Type B pancreatic cell (in vitro differentiated cells): ENCODE results near the gene KCTD2. TPM values are rescaled to one million over a fixed set of nuclear protein-coding genes. Genes with fewer than 3 reads are reported as not detected.

Experiments used
- DNase-seq: peaks from one replicate; pipeline ENCODE4 v3.0.0; 2021; ENCODE audit warnings: mixed read lengths; ENCODE audit not compliant: unreplicated experiment; ENCODE audit errors: extremely low spot score
- H3K27ac Mint-ChIP-seq: 2 replicates; pipeline ENCODE4 v1.8.0; 2021; ENCODE audit warnings: mild to moderate bottlenecking, mixed read lengths
- H3K27me3 Mint-ChIP-seq: 2 replicates; pipeline ENCODE4 v1.8.0; 2021; ENCODE audit warnings: mixed read lengths
- H3K36me3 Mint-ChIP-seq: 2 replicates; pipeline ENCODE4 v1.8.0; 2021; ENCODE audit warnings: mixed read lengths
- H3K4me1 Mint-ChIP-seq: one replicate; pipeline ENCODE4 v1.8.0; 2021; ENCODE audit warnings: mixed read lengths; ENCODE audit not compliant: unreplicated experiment
- H3K4me3 Mint-ChIP-seq: 2 replicates; pipeline ENCODE4 v1.8.0; 2021; ENCODE audit warnings: mild to moderate bottlenecking, mixed read lengths
- H3K9me3 Mint-ChIP-seq: 2 replicates; pipeline ENCODE4 v1.8.0; 2021; ENCODE audit warnings: mixed read lengths
- total RNA-seq: library from RNA; stranded (reverse); gene quantifications from 2 replicates; pipeline ENCODE4 v1.2.1, GENCODE V29; 2021; ENCODE audit warnings: low replicate concordance
- TF ChIP-seq, protein P1 (sequence below): fragments of 200-600 bp; sonication (generic); conservative IDR thresholded peaks from 2 replicates; pipeline ENCODE4 v1.5.0; 2021; ENCODE audit warnings: antibody characterized with exemption, mild to moderate bottlenecking

The KCTD2 gene
- total RNA-seq, 1 donor from 2014 or later = 26.1 TPM

DNA sequence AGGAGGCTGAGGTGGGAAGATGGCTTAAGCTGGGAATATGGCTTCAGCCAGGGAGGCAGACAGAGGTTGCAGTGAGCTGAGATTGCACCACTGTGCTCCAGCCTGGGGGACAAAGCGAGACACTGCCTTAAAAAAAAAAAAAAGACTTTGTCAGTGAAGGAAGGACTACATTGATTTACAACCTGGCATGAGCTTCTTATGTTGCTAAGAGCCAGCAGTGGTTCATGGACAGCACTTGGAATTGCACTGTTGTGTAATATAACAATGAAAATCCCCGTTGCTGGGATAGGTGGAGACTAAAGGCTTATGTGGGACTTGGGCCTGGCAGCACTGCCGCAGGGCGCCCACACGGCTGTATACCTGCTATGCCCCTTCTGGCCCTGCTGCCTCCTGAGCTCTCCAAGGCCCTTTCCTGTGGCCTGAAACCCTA, 26.6 kb downstream of the KCTD2 start:
- peaks cover under 1% of the 10 kb centered on the region for H3K4me1 Mint-ChIP-seq
- H3K36me3 Mint-ChIP-seq = no peaks in the 10 kb centered on the region
- TF ChIP-seq, protein P1, sequence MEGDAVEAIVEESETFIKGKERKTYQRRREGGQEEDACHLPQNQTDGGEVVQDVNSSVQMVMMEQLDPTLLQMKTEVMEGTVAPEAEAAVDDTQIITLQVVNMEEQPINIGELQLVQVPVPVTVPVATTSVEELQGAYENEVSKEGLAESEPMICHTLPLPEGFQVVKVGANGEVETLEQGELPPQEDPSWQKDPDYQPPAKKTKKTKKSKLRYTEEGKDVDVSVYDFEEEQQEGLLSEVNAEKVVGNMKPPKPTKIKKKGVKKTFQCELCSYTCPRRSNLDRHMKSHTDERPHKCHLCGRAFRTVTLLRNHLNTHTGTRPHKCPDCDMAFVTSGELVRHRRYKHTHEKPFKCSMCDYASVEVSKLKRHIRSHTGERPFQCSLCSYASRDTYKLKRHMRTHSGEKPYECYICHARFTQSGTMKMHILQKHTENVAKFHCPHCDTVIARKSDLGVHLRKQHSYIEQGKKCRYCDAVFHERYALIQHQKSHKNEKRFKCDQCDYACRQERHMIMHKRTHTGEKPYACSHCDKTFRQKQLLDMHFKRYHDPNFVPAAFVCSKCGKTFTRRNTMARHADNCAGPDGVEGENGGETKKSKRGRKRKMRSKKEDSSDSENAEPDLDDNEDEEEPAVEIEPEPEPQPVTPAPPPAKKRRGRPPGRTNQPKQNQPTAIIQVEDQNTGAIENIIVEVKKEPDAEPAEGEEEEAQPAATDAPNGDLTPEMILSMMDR = no peak
- no peak overlapping the region for H3K27ac Mint-ChIP-seq
- H3K9me3 Mint-ChIP-seq = no peaks in the 10 kb centered on the region
- H3K4me3 Mint-ChIP-seq = no peak overlapping the region
- no peak for DNase-seq
- H3K27me3 Mint-ChIP-seq = no peaks in the 10 kb centered on the region

DNA sequence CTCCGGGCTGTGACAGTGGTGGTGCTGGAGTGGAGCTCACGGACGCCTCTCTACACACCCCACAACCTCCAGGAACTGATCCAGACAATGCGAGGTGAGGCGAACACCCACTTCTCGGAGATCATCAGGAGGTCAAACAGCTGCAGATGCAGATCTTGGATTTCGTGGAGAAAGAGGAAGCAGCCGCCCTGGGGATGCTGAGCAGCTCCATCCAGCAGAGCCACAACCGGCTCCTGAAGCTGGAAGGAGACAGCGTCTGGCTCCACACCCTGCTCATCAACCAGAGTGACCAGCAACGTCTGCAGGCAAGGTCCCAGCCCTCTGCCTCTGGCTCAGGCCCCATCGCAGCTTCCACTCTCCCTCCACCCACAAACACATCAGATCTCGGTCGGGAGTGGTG, 27.5 kb downstream of the KCTD2 start:
- TF ChIP-seq, protein P1 = no peak
- Mint-ChIP-seq H3K27ac (no peak overlapping the region), H3K4me1 (peaks cover 7% of the 10 kb centered on the region), H3K36me3 (no peaks in the 10 kb centered on the region), H3K4me3 (no peak overlapping the region), H3K27me3 (no peaks in the 10 kb centered on the region), H3K9me3 (no peaks in the 10 kb centered on the region)
- DNase-seq = no peak

DNA sequence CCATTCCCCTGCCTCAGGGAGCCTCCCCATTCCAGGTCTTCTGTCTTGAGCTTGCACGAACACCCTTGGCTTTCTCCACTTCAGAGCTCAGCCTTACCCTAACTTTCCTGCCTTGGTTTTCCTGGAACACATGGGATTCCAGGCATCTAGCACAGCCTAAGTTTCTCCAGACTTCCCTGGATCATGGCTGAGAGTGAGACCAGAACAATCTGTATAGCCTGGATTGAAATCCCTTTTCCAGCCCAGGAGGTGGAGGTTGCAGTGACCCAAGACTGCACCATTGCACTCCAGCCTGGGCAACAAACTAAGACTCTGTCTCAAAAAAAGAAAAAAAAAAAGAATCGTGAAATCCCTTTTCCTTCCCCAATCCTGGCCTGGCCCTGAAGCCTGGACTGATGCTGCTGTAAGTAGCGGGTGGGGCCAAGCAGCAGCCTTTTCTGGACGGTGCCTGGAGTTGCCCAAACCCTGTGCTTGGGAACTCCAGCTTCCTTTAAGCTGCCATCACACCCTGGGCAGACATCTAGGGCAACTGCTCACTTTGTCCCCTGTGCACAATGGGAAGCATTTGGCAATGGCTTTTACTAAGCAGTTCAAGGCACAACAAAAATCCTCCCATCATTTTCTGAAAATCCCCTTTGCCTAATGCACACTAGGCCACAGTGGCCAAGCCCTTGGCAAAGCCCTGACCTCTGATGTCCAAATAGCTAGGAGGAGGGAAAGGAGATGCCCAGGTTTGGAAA, 28.7 kb downstream of the KCTD2 start:
- H3K9me3 Mint-ChIP-seq = no peaks in the 10 kb centered on the region
- H3K27ac Mint-ChIP-seq = no peak overlapping the region
- TF ChIP-seq, protein P1 = no peak
- H3K4me1 Mint-ChIP-seq = peaks cover 7% of the 10 kb centered on the region
- H3K4me3 Mint-ChIP-seq = no peak overlapping the region
- DNase-seq = no peak
- H3K36me3 Mint-ChIP-seq = no peaks in the 10 kb centered on the region
- no peaks in the 10 kb centered on the region for H3K27me3 Mint-ChIP-seq

DNA sequence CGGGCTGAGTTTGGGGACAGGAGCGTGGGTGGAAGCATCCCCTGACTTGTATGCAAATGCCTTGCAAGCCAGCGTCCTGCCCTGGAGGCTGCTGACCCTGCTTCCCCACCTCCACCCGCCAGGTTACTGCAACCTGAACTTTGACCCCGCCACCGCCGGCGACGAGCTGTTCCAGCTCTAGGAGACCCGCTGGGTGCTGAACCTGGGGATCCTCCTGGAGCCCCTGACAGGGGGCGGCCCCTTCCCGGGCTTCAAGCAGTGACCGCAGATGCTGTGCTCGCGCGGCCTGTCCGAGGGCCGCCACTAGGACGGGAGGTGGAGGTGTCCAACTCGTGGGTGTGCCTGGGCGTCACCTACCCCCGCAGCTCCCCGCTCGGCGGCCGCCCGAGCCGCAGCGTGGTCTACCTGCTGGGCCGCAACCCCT, 30.1 kb downstream of the KCTD2 start:
- Mint-ChIP-seq H3K9me3 (no peaks in the 10 kb centered on the region), H3K27me3 (no peaks in the 10 kb centered on the region), H3K4me3 (no peak overlapping the region), H3K36me3 (no peaks in the 10 kb centered on the region), H3K4me1 (peaks cover 7% of the 10 kb centered on the region), H3K27ac (peak overlapping the region; percentile 69)
- TF ChIP-seq, protein P1 = no peak
- no peak for DNase-seq

GRCh38 chr17:75077496-75078283, 30.7 kb downstream of the KCTD2 start:
- TF ChIP-seq, protein P1 = no peak
- Mint-ChIP-seq H3K4me1 (peaks cover 9% of the 10 kb centered on the region), H3K9me3 (no peaks in the 10 kb centered on the region), H3K4me3 (no peak overlapping the region), H3K27me3 (no peaks in the 10 kb centered on the region), H3K36me3 (no peaks in the 10 kb centered on the region), H3K27ac (no peak overlapping the region)
- DNase-seq = no peak
